ENCODE results near the gene MTRF1. TPM values are rescaled to one million over a fixed set of nuclear protein-coding genes. Genes with fewer than 3 reads are reported as not detected.

Gene MTRF1
- total RNA-seq, 1 donor from 2014 or later: 13.2 TPM

- TF ChIP-seq CTCF (IDR thresholded peaks at IDR 0.05; ENCODE audit: borderline replicate concordance): no peak
- Histone ChIP-seq H3K4me3 (no peak overlapping the region), H3K27ac (replicated peaks) (no peak overlapping the region), H3K9me3 (replicated peaks) (no peaks in the 10 kb centered on the region), H3K4me1 (no peaks in the 10 kb centered on the region), H3K27me3 (ENCODE audit: low read depth) (no peaks in the 10 kb centered on the region), H3K36me3 (peaks cover 25% of the 10 kb centered on the region)
- DNase-seq: no peak
- intact Hi-C loops (cut with micrococcal nuclease): no loop called here
These were observed 32.2 kb downstream of the MTRF1 start for GRCh38 chr13:41231025-41231677.

DNA sequence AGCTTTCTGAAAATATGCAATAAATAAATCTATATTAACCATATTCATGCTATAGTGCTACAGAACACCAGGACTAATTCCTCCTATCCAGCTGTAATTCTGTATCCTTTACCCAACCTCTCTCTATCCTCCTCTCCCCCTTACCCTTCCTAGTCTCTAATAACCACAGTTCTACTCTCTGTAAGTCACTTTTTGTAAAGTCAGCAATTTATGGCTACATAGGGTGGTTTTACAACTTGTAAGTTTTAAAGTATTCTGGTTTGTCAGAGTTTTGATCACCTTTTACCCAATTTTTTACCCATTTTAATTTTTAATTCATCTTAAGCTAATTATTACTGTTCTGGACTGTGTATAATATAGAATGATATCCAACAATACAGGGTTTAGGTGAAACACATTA, 34.0 kb downstream of the MTRF1 start:
- TF ChIP-seq CTCF (IDR thresholded peaks at IDR 0.05; ENCODE audit: borderline replicate concordance): no peak
- H3K4me1 ChIP-seq: no peaks in the 10 kb centered on the region
- H3K36me3 ChIP-seq: peaks cover 18% of the 10 kb centered on the region
- H3K4me3 ChIP-seq: no peak overlapping the region
- H3K9me3 ChIP-seq (replicated peaks): no peaks in the 10 kb centered on the region
- H3K27ac ChIP-seq (replicated peaks): no peak overlapping the region
- DNase-seq: no peak
- H3K27me3 ChIP-seq (ENCODE audit: low read depth): no peaks in the 10 kb centered on the region
- intact Hi-C loops (cut with micrococcal nuclease): no loop called here

- intact Hi-C loops (cut with micrococcal nuclease): loop anchor here (5.0 kb wide), 1 partner anchor 147 kb away; no protein-coding TSS in a partner anchor
- H3K9me3 ChIP-seq (replicated peaks): no peaks in the 10 kb centered on the region
- no peak for DNase-seq
- H3K4me1 ChIP-seq: no peaks in the 10 kb centered on the region
- peaks cover 22% of the 10 kb centered on the region for H3K36me3 ChIP-seq
- H3K27me3 ChIP-seq (ENCODE audit: low read depth): no peaks in the 10 kb centered on the region
- H3K4me3 ChIP-seq: no peak overlapping the region
- TF ChIP-seq CTCF (IDR thresholded peaks at IDR 0.05; ENCODE audit: borderline replicate concordance): no peak
- H3K27ac ChIP-seq (replicated peaks): no peak overlapping the region
These were observed 39.0 kb downstream of the MTRF1 start for GRCh38 chr13:41224113-41225110.

GRCh38 chr13:41222259-41222852, 41.0 kb downstream of the MTRF1 start:
- intact Hi-C loops (cut with micrococcal nuclease): loop anchor here (5.0 kb wide), 1 partner anchor 145 kb away; no protein-coding TSS in a partner anchor
- DNase-seq: no peak
- peak; percentile 87 for TF ChIP-seq CTCF (IDR thresholded peaks at IDR 0.05; ENCODE audit: borderline replicate concordance)
- no peaks in the 10 kb centered on the region for H3K4me1 ChIP-seq
- H3K36me3 ChIP-seq: peaks cover 26% of the 10 kb centered on the region
- no peak overlapping the region for H3K4me3 ChIP-seq
- no peak overlapping the region for H3K27ac ChIP-seq (replicated peaks)
- H3K27me3 ChIP-seq (ENCODE audit: low read depth): no peaks in the 10 kb centered on the region
- no peaks in the 10 kb centered on the region for H3K9me3 ChIP-seq (replicated peaks)

GRCh38 chr13:41220401-41220800, 43.0 kb downstream of the MTRF1 start:
- Histone ChIP-seq H3K36me3 (peaks cover 34% of the 10 kb centered on the region), H3K27ac (replicated peaks) (no peak overlapping the region), H3K4me3 (no peak overlapping the region), H3K9me3 (replicated peaks) (no peaks in the 10 kb centered on the region), H3K4me1 (no peaks in the 10 kb centered on the region), H3K27me3 (ENCODE audit: low read depth) (no peaks in the 10 kb centered on the region)
- TF ChIP-seq CTCF (IDR thresholded peaks at IDR 0.05; ENCODE audit: borderline replicate concordance): no peak
- intact Hi-C loops (cut with micrococcal nuclease): loop anchor here (5.0 kb wide), 1 partner anchor 143 kb away; no protein-coding TSS in a partner anchor
- DNase-seq: no peak

Data from left ventricle myocardium inferior (tissue), 1 donor.